ENCODE results near the gene RNF144A.

Gene RNF144A

GRCh38 chr2:7052404-7052803 lies 135.2 kb downstream of the RNF144A start:
- no peak for DNase-seq

GRCh38 chr2:7053650-7054265 lies 136.5 kb downstream of the RNF144A start:
- DNase-seq: no peak

GRCh38 chr2:7057865-7058400 lies 140.7 kb downstream of the RNF144A start:
- DNase-seq: no peak

- DNase-seq: no peak
Measured at GRCh38 chr2:7060156-7060555, 142.9 kb downstream of the RNF144A start.

GRCh38 chr2:7060631-7061449 lies 143.6 kb downstream of the RNF144A start:
- no peak for DNase-seq

- no peak for DNase-seq
Measured at GRCh38 chr2:7061450-7061789, 144.2 kb downstream of the RNF144A start.

- no peak for DNase-seq
Measured at GRCh38 chr2:7061921-7062320, 144.7 kb downstream of the RNF144A start.

- no peak for DNase-seq
Measured at GRCh38 chr2:7063789-7064188, 146.6 kb downstream of the RNF144A start.

GRCh38 chr2:7068457-7068856 lies 151.2 kb downstream of the RNF144A start:
- DNase-seq: no peak

- DNase-seq: no peak
Measured at GRCh38 chr2:7070483-7070882, 153.3 kb downstream of the RNF144A start.

GRCh38 chr2:7071154-7071553 lies 153.9 kb downstream of the RNF144A start:
- no peak for DNase-seq

GRCh38 chr2:7071916-7072556 lies 154.8 kb downstream of the RNF144A start:
- DNase-seq: no peak

GRCh38 chr2:7073901-7074300 lies 156.7 kb downstream of the RNF144A start:
- no peak for DNase-seq

- no peak for DNase-seq
Measured at GRCh38 chr2:7075834-7076233, 158.6 kb downstream of the RNF144A start.

- DNase-seq: no peak
Measured at GRCh38 chr2:7077660-7078267, 160.6 kb downstream of the RNF144A start.

GRCh38 chr2:7083580-7084509 lies 166.6 kb downstream of the RNF144A start:
- DNase-seq: no peak

GRCh38 chr2:7084601-7085000 lies 167.4 kb downstream of the RNF144A start:
- no peak for DNase-seq

GRCh38 chr2:7089284-7089683 lies 172.1 kb downstream of the RNF144A start:
- DNase-seq: no peak

GRCh38 chr2:7089898-7090510 lies 172.8 kb downstream of the RNF144A start:
- no peak for DNase-seq

- no peak for DNase-seq
Measured at GRCh38 chr2:7093376-7093775, 176.2 kb downstream of the RNF144A start.

Measured in activated T-cell treated with anti-CD3 and anti-CD28 coated beads, Interleukin-2, amount 50 U/mL, for 1 hour (primary cell).